Measurements from ENCODE around the gene SLC6A3. TPM values are rescaled to one million over a fixed set of nuclear protein-coding genes. Genes with fewer than 3 reads are reported as not detected.

Gene SLC6A3
- polyA plus RNA-seq, 3 donors: not detected

- no peak for DNase-seq
- Histone ChIP-seq H2AFZ (ENCODE audit: insufficient read depth, low read depth, low read length, poor library complexity, severe bottlenecking) (no peak overlapping the region), H3K4me3 (replicated peaks in 1 of 3; ENCODE audit: low read depth in 2 of 3, low read length in 3 of 3) (no peak overlapping the region), H3K27ac (ENCODE audit: low read depth in 1 of 2, low read length in 2 of 2) (no peak overlapping the region), H3K79me2 (ENCODE audit: insufficient read depth, low read length) (no peaks in the 10 kb centered on the region), H4K20me1 (ENCODE audit: insufficient read depth, low read length) (no peaks in the 10 kb centered on the region), H3K36me3 (replicated peaks in 1 of 2; ENCODE audit: control insufficient read depth in 1 of 2, insufficient read depth in 2 of 2, low read length in 2 of 2) (no peaks in the 10 kb centered on the region), H3K9me3 (replicated peaks in 1 of 2; ENCODE audit: control insufficient read depth in 1 of 2, insufficient read depth in 1 of 2, low read length in 2 of 2) (no peaks in the 10 kb centered on the region), H3K4me2 (replicated peaks; ENCODE audit: extremely low read depth, low read length, poor library complexity, severe bottlenecking) (no peak overlapping the region), H3K4me1 (ENCODE audit: control insufficient read depth in 1 of 2, insufficient read depth in 2 of 2, low read length in 2 of 2) (no peaks in the 10 kb centered on the region), H3K9ac (ENCODE audit: insufficient read depth, low read length, poor library complexity, severe bottlenecking) (no peak overlapping the region), H3K27me3 (ENCODE audit: control insufficient read depth in 2 of 2, insufficient read depth in 2 of 2, low read length in 2 of 2) (peaks cover 0 to 2% of the 10 kb centered on the region in 2 donors)
- Mint-ChIP-seq H3K27me3 (ENCODE audit: low read depth in 3 of 3) (peaks cover 15 to 23% (median 22%) of the 10 kb centered on the region in 3 donors), H3K4me1 (no peaks in the 10 kb centered on the region), H3K9me3 (no peaks in the 10 kb centered on the region), H3K36me3 (no peaks in the 10 kb centered on the region), H3K27ac (peak overlapping the region in 1 of 7 donors; percentile 30), H3K4me3 (no peak overlapping the region)
- intact Hi-C loops (cut with micrococcal nuclease): loop anchor here in 1 of 2 donors (10.0 kb wide), 1 partner anchor 438 kb away; the partner anchor contains the start of gene MRPL36
- TF ChIP-seq CTCF (IDR thresholded peaks at IDR 0.05): no peak
- 89% methylated on average over 21 of the region's 28 CpGs for WGBS (ENCODE audit: insufficient coverage)
Measured at GRCh38 chr5:1356873-1357787, 88.1 kb downstream of the SLC6A3 start.

- DNase-seq: no peak
- Mint-ChIP-seq H3K36me3 (no peaks in the 10 kb centered on the region), H3K4me3 (no peak overlapping the region), H3K27me3 (ENCODE audit: low read depth in 3 of 3) (peaks cover 13 to 21% (median 16%) of the 10 kb centered on the region in 3 donors), H3K9me3 (no peaks in the 10 kb centered on the region), H3K27ac (no peak overlapping the region), H3K4me1 (no peaks in the 10 kb centered on the region)
- Histone ChIP-seq H3K4me3 (replicated peaks in 1 of 3; ENCODE audit: low read depth in 2 of 3, low read length in 3 of 3) (no peak overlapping the region), H3K9ac (ENCODE audit: insufficient read depth, low read length, poor library complexity, severe bottlenecking) (no peak overlapping the region), H3K4me2 (replicated peaks; ENCODE audit: extremely low read depth, low read length, poor library complexity, severe bottlenecking) (no peak overlapping the region), H4K20me1 (ENCODE audit: insufficient read depth, low read length) (no peaks in the 10 kb centered on the region), H3K27me3 (ENCODE audit: control insufficient read depth in 2 of 2, insufficient read depth in 2 of 2, low read length in 2 of 2) (peaks cover 0 to 2% of the 10 kb centered on the region in 2 donors), H3K79me2 (ENCODE audit: insufficient read depth, low read length) (no peaks in the 10 kb centered on the region), H2AFZ (ENCODE audit: insufficient read depth, low read depth, low read length, poor library complexity, severe bottlenecking) (no peak overlapping the region), H3K4me1 (ENCODE audit: control insufficient read depth in 1 of 2, insufficient read depth in 2 of 2, low read length in 2 of 2) (no peaks in the 10 kb centered on the region), H3K9me3 (replicated peaks in 1 of 2; ENCODE audit: control insufficient read depth in 1 of 2, insufficient read depth in 1 of 2, low read length in 2 of 2) (no peaks in the 10 kb centered on the region), H3K27ac (ENCODE audit: low read depth in 1 of 2, low read length in 2 of 2) (no peak overlapping the region), H3K36me3 (replicated peaks in 1 of 2; ENCODE audit: control insufficient read depth in 1 of 2, insufficient read depth in 2 of 2, low read length in 2 of 2) (no peaks in the 10 kb centered on the region)
- WGBS (ENCODE audit: insufficient coverage): 83% methylated on average over 2 of the region's 4 CpGs
- no peak for TF ChIP-seq CTCF (IDR thresholded peaks at IDR 0.05)
- intact Hi-C loops (cut with micrococcal nuclease): loop anchor here in 1 of 2 donors (10.0 kb wide), 1 partner anchor 440 kb away; the partner anchor contains the start of gene MRPL36
Measured at GRCh38 chr5:1354576-1354975, 90.7 kb downstream of the SLC6A3 start.
